Measurements from ENCODE around the gene SPATS2. TPM values are rescaled to one million over a fixed set of nuclear protein-coding genes. Genes with fewer than 3 reads are reported as not detected.
A peak's percentile ranks its signal among the peaks of the same experiment; 100 is the strongest.

SPATS2 gene
- total RNA-seq, 1 experiment from 2014 or later = 74.2 TPM

DNA sequence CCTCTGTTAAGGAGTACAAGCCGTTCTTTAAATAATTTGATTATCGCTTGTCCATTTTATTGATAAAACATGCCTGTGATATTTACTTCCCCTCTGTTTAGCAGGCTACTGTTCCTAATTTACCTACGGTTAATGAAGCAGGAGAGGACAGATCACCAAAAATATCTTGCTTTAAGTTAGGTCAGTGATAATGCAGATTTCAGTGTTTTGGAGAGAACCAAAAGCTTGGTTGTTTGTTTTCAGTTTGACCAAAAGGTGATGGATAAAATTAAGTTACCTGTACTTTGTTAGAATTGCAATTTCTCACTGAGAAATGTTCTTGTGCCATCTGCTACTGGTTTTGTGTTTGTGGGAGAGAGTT, 958 bp downstream of the SPATS2 start:
- no TSS peak for BruUV-seq (replicated peaks)
- peaks cover 38 to 53% of the 10 kb centered on the region in 2 experiments for H3K4me1 ChIP-seq (ENCODE audit: control insufficient read depth in 1 of 2, insufficient read depth in 2 of 2, low read length in 2 of 2)
- intact Hi-C loops (cut with micrococcal nuclease) = no loop called here
- peak overlapping the region; percentile 92 for H3K9ac ChIP-seq (ENCODE audit: low read length)
- ChIA-PET RAD21 (ENCODE audit: low non-redundant PET in 1 of 2, low total read pairs in 2 of 2, uncharacterized antibody in 2 of 2, unreplicated experiment in 2 of 2) (no interaction called here), CTCF (interaction anchor here (0.8 kb wide), 1 partner anchor 21 kb away, joined by 3 read pairs; no protein-coding TSS in a partner anchor), POLR2A (interaction anchor here (1.0 to 1.9 kb wide), 2 partner anchors 136 to 146 kb away, joined by 3 to 16 read pairs; no protein-coding TSS in a partner anchor)
- H3K27ac ChIP-seq (ENCODE audit: low read depth, low read length) = peak overlapping the region; percentile 99
- no peaks in the 10 kb centered on the region for H3K36me3 ChIP-seq (ENCODE audit: control insufficient read depth in 1 of 2, insufficient read depth in 2 of 2, low read length in 2 of 2)
- H3K79me2 ChIP-seq (ENCODE audit: insufficient read depth, low read length) = peaks cover 65% of the 10 kb centered on the region
- peaks cover 5% of the 10 kb centered on the region; the same call in 1 of the 2 replicates for H4K20me1 ChIP-seq (ENCODE audit: insufficient read depth)
- no peak overlapping the region for H2AFZ ChIP-seq (ENCODE audit: low read depth, low read length, poor library complexity, severe bottlenecking)
- DNase-seq (ENCODE audit: low read depth, low spot score) = no peak
- ATAC-seq = no peak
- H3K4me2 ChIP-seq (ENCODE audit: low read length) = peak overlapping the region; percentile 71
- no peaks in the 10 kb centered on the region for H3K9me3 ChIP-seq (ENCODE audit: control insufficient read depth in 1 of 2, insufficient read depth in 1 of 2, low read depth in 1 of 2, low read length in 2 of 2)
- H3K9me2 ChIP-seq (ENCODE audit: insufficient read depth) = no peaks in the 10 kb centered on the region
- no peaks in the 10 kb centered on the region for H3K27me3 ChIP-seq (ENCODE audit: insufficient read depth, low read length)
- TF ChIP-seq YY1 (IDR thresholded peaks at IDR 0.05; ENCODE audit: extremely low read depth, insufficient replicate concordance, low read depth, low read length) = no peak
- TF ChIP-seq, protein P1, sequence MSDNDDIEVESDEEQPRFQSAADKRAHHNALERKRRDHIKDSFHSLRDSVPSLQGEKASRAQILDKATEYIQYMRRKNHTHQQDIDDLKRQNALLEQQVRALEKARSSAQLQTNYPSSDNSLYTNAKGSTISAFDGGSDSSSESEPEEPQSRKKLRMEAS (IDR thresholded peaks at IDR 0.05) = 0 out of 2 replicates have a peak, but pooled peaks have one; percentile 20
- TF ChIP-seq, protein P2, sequence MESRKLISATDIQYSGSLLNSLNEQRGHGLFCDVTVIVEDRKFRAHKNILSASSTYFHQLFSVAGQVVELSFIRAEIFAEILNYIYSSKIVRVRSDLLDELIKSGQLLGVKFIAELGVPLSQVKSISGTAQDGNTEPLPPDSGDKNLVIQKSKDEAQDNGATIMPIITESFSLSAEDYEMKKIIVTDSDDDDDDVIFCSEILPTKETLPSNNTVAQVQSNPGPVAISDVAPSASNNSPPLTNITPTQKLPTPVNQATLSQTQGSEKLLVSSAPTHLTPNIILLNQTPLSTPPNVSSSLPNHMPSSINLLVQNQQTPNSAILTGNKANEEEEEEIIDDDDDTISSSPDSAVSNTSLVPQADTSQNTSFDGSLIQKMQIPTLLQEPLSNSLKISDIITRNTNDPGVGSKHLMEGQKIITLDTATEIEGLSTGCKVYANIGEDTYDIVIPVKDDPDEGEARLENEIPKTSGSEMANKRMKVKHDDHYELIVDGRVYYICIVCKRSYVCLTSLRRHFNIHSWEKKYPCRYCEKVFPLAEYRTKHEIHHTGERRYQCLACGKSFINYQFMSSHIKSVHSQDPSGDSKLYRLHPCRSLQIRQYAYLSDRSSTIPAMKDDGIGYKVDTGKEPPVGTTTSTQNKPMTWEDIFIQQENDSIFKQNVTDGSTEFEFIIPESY (IDR thresholded peaks at IDR 0.05; ENCODE audit: extremely low read depth, insufficient replicate concordance, low read length) = no peak
- no peak for TF ChIP-seq POLR2A (IDR thresholded peaks at IDR 0.05; ENCODE audit: borderline replicate concordance, extremely low read depth, insufficient read depth, insufficient read length)
- no peak for TF ChIP-seq EGR1 (IDR thresholded peaks at IDR 0.05; ENCODE audit: low read depth)
- H3K4me3 ChIP-seq (replicated peaks in 1 of 2; ENCODE audit: low read depth in 1 of 2, low read length in 2 of 2) = peak overlapping the region; percentile 65 to 71
